Neuronal stem cell (in vitro differentiated cells): ENCODE measurements around the gene LRP1.

Source experiments
- DNase-seq: peaks from one replicate; pipeline ENCODE4 v3.0.0-alpha.2; 2013; ENCODE audit warnings: low spot score
- H2AFZ ChIP-seq: one replicate; pipeline ENCODE4 v1.6.1; 2013; ENCODE audit warnings: mild to moderate bottlenecking, low read length, inconsistent platforms
- H2AK5ac ChIP-seq: 2 replicates; pipeline ENCODE4 v1.6.1; 2013; ENCODE audit warnings: low read depth, mild to moderate bottlenecking, inconsistent platforms, low read length, moderate library complexity, mixed read lengths
- H2BK120ac ChIP-seq: 2 replicates; pipeline ENCODE4 v1.6.1; 2013; ENCODE audit warnings: low read depth, mild to moderate bottlenecking, inconsistent platforms, low read length, moderate library complexity, mixed read lengths
- H2BK12ac ChIP-seq: one replicate; pipeline ENCODE4 v1.6.1; 2013; ENCODE audit warnings: low read length, inconsistent platforms
- H2BK15ac ChIP-seq: 2 replicates; pipeline ENCODE4 v1.6.1; 2013; ENCODE audit warnings: mild to moderate bottlenecking, low read length, inconsistent platforms, mixed read lengths
- H2BK5ac ChIP-seq: one replicate; pipeline ENCODE4 v1.6.1; 2013; ENCODE audit warnings: inconsistent platforms, mild to moderate bottlenecking, low read length, moderate library complexity
- H3K14ac ChIP-seq: one replicate; pipeline ENCODE4 v1.6.1; 2013; ENCODE audit warnings: low read length, inconsistent platforms
- H3K18ac ChIP-seq: 2 replicates; pipeline ENCODE4 v1.6.1; 2013; ENCODE audit warnings: low read length, inconsistent platforms
- H3K23ac ChIP-seq: 2 replicates; pipeline ENCODE4 v1.6.1; 2013; ENCODE audit warnings: low read depth, mild to moderate bottlenecking, mixed read lengths, low read length, inconsistent platforms; ENCODE audit not compliant: poor library complexity
- H3K27ac ChIP-seq: replicated peaks from 3 replicates; pipeline ENCODE4 v1.5.1; 2013; ENCODE audit warnings: low read length, inconsistent platforms
- H3K27me3 ChIP-seq, 3 experiments: 2 replicates each; pipeline ENCODE4 v1.6.1; 2013; ENCODE audit warnings: low read length in 3 of 3, mild to moderate bottlenecking in 2 of 3, inconsistent platforms in 1 of 3, low read depth in 1 of 3, mixed read lengths in 1 of 3, moderate library complexity in 1 of 3; ENCODE audit not compliant: control insufficient read depth in 3 of 3, insufficient read depth in 3 of 3
- H3K36me3 ChIP-seq, 2 donors: replicated peaks in 1 of 2; 2 replicates each; pipeline ENCODE4 v1.6.1; 2013; ENCODE audit warnings: low read length in 2 of 2; ENCODE audit not compliant: control insufficient read depth in 2 of 2, insufficient read depth in 2 of 2
- H3K4ac ChIP-seq: 2 replicates; pipeline ENCODE4 v1.6.1; 2013; ENCODE audit warnings: inconsistent platforms, mild to moderate bottlenecking, low read length, moderate library complexity
- H3K4me1 ChIP-seq, 2 donors: 1 replicate in 1 of 2; 2 replicates in 1 of 2; pipeline ENCODE4 v1.6.1; 2013; ENCODE audit warnings: low read length in 2 of 2, low read depth in 1 of 2; ENCODE audit not compliant: control insufficient read depth in 2 of 2, insufficient read depth in 1 of 2
- H3K4me2 ChIP-seq: one replicate; pipeline ENCODE4 v1.6.1; 2013; ENCODE audit warnings: mild to moderate bottlenecking, low read length, inconsistent platforms; ENCODE audit not compliant: insufficient read depth, poor library complexity, severe bottlenecking
- H3K4me3 ChIP-seq, 2 donors: 2 replicates each; pipeline ENCODE4 v1.5.1; 2013; ENCODE audit warnings: low read length in 2 of 2, mild to moderate bottlenecking in 2 of 2, inconsistent platforms in 1 of 2, moderate library complexity in 1 of 2
- H3K79me1 ChIP-seq: one replicate; pipeline ENCODE4 v1.6.1; 2013; ENCODE audit warnings: low read depth, mild to moderate bottlenecking, inconsistent platforms, low read length, moderate library complexity
- H3K9ac ChIP-seq: one replicate; pipeline ENCODE4 v1.6.1; 2013; ENCODE audit warnings: mild to moderate bottlenecking, low read depth, low read length, inconsistent platforms; ENCODE audit not compliant: poor library complexity
- H3K9me3 ChIP-seq, 2 donors: replicated peaks in 1 of 2; 2 replicates each; pipeline versions ENCODE3 to v1.6.1; 2013; ENCODE audit warnings: low read length in 2 of 2, mild to moderate bottlenecking in 2 of 2, inconsistent platforms in 1 of 2, low read depth in 1 of 2, mixed read lengths in 1 of 2, moderate library complexity in 1 of 2; ENCODE audit not compliant: control insufficient read depth in 2 of 2, insufficient read depth in 1 of 2
- H4K8ac ChIP-seq: one replicate; pipeline ENCODE4 v1.6.1; 2013; ENCODE audit warnings: low read depth, mild to moderate bottlenecking, inconsistent platforms, low read length, moderate library complexity
- H4K91ac ChIP-seq: one replicate; pipeline ENCODE4 v1.6.1; 2013; ENCODE audit warnings: low read length, low read depth, mild to moderate bottlenecking, inconsistent platforms; ENCODE audit not compliant: poor library complexity
- WGBS, 2 donors: extraction: QIAGEN DNeasy Blood & Tissue Kit; methylation state at CpG; one replicate each; pipeline ENCODE4 v1.1.7; 2013; ENCODE audit warnings: missing lambda C conversion rate in 2 of 2, mixed read lengths in 1 of 2; ENCODE audit not compliant: insufficient read length in 2 of 2, insufficient replicate concordance in 1 of 2; ENCODE audit errors: extremely low coverage in 2 of 2; 5-methylcytosine and 5-hydroxymethylcytosine counted together

LRP1 gene

GRCh38 chr12:57173089-57173488 is 44.8 kb downstream of the LRP1 start:
- H3K9me3 ChIP-seq: no peaks in the 10 kb centered on the region
- no peaks in the 10 kb centered on the region for H3K27me3 ChIP-seq
- H3K36me3 ChIP-seq: peaks cover 52 to 94% of the 10 kb centered on the region in 2 donors
- no peaks in the 10 kb centered on the region for H3K79me1 ChIP-seq
- H3K27ac ChIP-seq: no peak overlapping the region
- no peak overlapping the region for H2BK12ac ChIP-seq
- H2BK120ac ChIP-seq: no peak overlapping the region
- peak overlapping the region; percentile 75 for H3K9ac ChIP-seq
- peak overlapping the region; percentile 60 for H2BK5ac ChIP-seq
- no peak overlapping the region for H3K4me2 ChIP-seq
- peak overlapping the region; percentile 76 for H3K14ac ChIP-seq
- H3K4me1 ChIP-seq: no peaks in the 10 kb centered on the region
- no CpG with 5 or more reads among the region's 11 CpGs for whole genome bisulfite sequencing, 2 donors
- DNase-seq: no peak
- H3K4me3 ChIP-seq: no peak overlapping the region
- H4K8ac ChIP-seq: no peak overlapping the region
- no peak overlapping the region for H3K18ac ChIP-seq
- no peak overlapping the region for H4K91ac ChIP-seq
- no peak overlapping the region for H2AFZ ChIP-seq
- H3K23ac ChIP-seq: peak overlapping the region; percentile 75
- H2AK5ac ChIP-seq: peak overlapping the region; percentile 25
- no peak overlapping the region for H3K4ac ChIP-seq
- H2BK15ac ChIP-seq: no peak overlapping the region

GRCh38 chr12:57173683-57174082 is 45.4 kb downstream of the LRP1 start:
- no peaks in the 10 kb centered on the region for H3K9me3 ChIP-seq
- WGBS, 2 donors: no CpG with 5 or more reads among the region's 14 CpGs
- no peak for DNase-seq
- peak overlapping the region; percentile 74 for H3K9ac ChIP-seq
- no peak overlapping the region for H3K4me2 ChIP-seq
- no peak overlapping the region for H2BK5ac ChIP-seq
- no peak overlapping the region for H2BK12ac ChIP-seq
- peaks cover 54 to 94% of the 10 kb centered on the region in 2 donors for H3K36me3 ChIP-seq
- no peak overlapping the region for H3K27ac ChIP-seq
- no peak overlapping the region for H3K4ac ChIP-seq
- no peak overlapping the region for H4K8ac ChIP-seq
- no peaks in the 10 kb centered on the region for H3K27me3 ChIP-seq
- peak overlapping the region; percentile 39 for H3K23ac ChIP-seq
- no peak overlapping the region for H2BK15ac ChIP-seq
- H3K18ac ChIP-seq: no peak overlapping the region
- no peak overlapping the region for H2AK5ac ChIP-seq
- H4K91ac ChIP-seq: no peak overlapping the region
- H3K79me1 ChIP-seq: peaks cover 3% of the 10 kb centered on the region
- H3K4me3 ChIP-seq: peak overlapping the region in 1 of 2 donors; percentile 11
- no peaks in the 10 kb centered on the region for H3K4me1 ChIP-seq
- H2BK120ac ChIP-seq: no peak overlapping the region
- peak overlapping the region; percentile 76 for H3K14ac ChIP-seq
- no peak overlapping the region for H2AFZ ChIP-seq

- Histone ChIP-seq H2BK120ac (no peak overlapping the region), H3K9ac (peak overlapping the region; percentile 37), H3K23ac (peak overlapping the region; percentile 76), H4K91ac (peak overlapping the region; percentile 9), H3K9me3 (no peaks in the 10 kb centered on the region), H2AK5ac (peak overlapping the region; percentile 40), H3K18ac (peak overlapping the region; percentile 33), H2BK15ac (no peak overlapping the region), H3K4me2 (no peak overlapping the region), H2BK5ac (no peak overlapping the region), H3K14ac (no peak overlapping the region), H3K27me3 (no peaks in the 10 kb centered on the region), H4K8ac (peak overlapping the region; percentile 31), H3K4ac (peak overlapping the region; percentile 79), H2BK12ac (peak overlapping the region; percentile 82), H3K36me3 (peaks cover 63 to 94% of the 10 kb centered on the region in 2 donors), H3K4me3 (peak overlapping the region in 1 of 2 donors; percentile 20), H3K27ac (no peak overlapping the region), H3K4me1 (no peaks in the 10 kb centered on the region), H2AFZ (no peak overlapping the region), H3K79me1 (peaks cover 3% of the 10 kb centered on the region)
- peak; percentile 66 for DNase-seq
- no CpG with 5 or more reads among the region's 29 CpGs for WGBS, 2 donors
Measured at GRCh38 chr12:57175428-57176138, 47.3 kb downstream of the LRP1 start.

GRCh38 chr12:57176139-57176477 is 47.8 kb downstream of the LRP1 start:
- H3K4ac ChIP-seq: no peak overlapping the region

More at GRCh38 chr12:57176139-57176477, 47.8 kb downstream of the LRP1 start:
- H3K9ac ChIP-seq: no peak overlapping the region
- no peak overlapping the region for H3K14ac ChIP-seq
- H3K79me1 ChIP-seq: peaks cover 4% of the 10 kb centered on the region
- no peak overlapping the region for H2BK120ac ChIP-seq
- no peak overlapping the region for H3K18ac ChIP-seq
- H2AFZ ChIP-seq: no peak overlapping the region
- H2BK15ac ChIP-seq: no peak overlapping the region
- H3K4me2 ChIP-seq: no peak overlapping the region
- H3K27me3 ChIP-seq: no peaks in the 10 kb centered on the region
- no peak overlapping the region for H3K4me3 ChIP-seq
- no peak overlapping the region for H4K91ac ChIP-seq
- H3K4me1 ChIP-seq: no peaks in the 10 kb centered on the region
- no peak overlapping the region for H3K23ac ChIP-seq
- peak overlapping the region; percentile 40 for H2AK5ac ChIP-seq
- H2BK12ac ChIP-seq: no peak overlapping the region
- H3K27ac ChIP-seq: no peak overlapping the region
- no peak for DNase-seq
- H4K8ac ChIP-seq: no peak overlapping the region
- no peak overlapping the region for H2BK5ac ChIP-seq
- no CpG with 5 or more reads among the region's 9 CpGs for whole genome bisulfite sequencing, 2 donors
- peaks cover 66 to 94% of the 10 kb centered on the region in 2 donors for H3K36me3 ChIP-seq
- H3K9me3 ChIP-seq: no peaks in the 10 kb centered on the region
